ENCODE measurements around the gene SLCO3A1.

The SLCO3A1 gene

GRCh38 chr15:92143765-92144164 is 290.3 kb downstream of the SLCO3A1 start:
- DNase-seq: no peak

DNA sequence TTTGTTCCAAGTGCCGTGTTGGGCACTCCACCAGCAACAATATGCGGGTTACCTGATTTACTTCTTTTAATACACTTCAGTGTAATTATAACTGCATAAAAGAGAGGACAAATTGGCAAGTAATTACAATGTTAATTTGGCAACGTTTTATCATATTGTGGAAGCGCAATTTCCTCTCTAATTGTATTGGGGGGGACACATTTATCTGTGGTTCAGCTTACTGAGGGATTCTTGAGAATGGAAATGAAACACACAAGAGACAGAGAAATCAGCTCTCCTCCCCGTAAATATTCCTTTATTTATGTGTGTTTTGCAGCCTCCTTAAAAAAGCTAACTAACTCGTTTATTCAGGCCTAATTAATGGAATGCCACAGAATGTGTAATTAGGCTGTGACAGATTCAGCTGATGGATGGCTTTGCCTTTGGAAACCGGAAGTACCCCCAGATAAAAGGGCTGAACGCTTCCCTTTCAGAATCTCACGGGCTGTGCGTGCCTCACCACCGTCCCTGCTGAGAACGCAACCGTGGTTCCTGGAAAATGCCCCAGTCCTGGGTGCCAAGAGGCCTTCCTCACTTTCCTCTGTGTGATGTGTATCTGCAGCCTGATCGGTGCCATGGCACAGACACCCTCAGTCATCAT is 293.1 kb downstream of the SLCO3A1 start:
- DNase-seq: no peak

DNA sequence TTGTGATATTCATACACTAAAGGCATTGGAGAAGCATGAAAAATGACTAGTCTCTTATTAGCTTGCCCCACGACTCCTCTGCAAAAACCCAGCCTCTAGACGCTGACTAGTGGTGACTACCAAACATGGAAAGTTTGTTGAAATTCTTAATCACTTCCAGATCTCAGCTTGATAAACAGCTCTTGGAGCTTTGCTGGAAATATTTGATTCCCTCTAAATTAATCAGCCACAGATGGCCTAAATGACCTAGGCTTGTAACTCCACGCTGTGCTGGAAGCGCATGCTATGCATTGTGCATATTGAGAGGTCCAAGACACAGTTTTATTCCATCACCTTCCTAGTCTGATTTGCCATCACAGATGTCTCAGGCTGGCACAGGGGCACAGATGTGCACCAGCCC is 295.5 kb downstream of the SLCO3A1 start:
- DNase-seq: no peak

DNA sequence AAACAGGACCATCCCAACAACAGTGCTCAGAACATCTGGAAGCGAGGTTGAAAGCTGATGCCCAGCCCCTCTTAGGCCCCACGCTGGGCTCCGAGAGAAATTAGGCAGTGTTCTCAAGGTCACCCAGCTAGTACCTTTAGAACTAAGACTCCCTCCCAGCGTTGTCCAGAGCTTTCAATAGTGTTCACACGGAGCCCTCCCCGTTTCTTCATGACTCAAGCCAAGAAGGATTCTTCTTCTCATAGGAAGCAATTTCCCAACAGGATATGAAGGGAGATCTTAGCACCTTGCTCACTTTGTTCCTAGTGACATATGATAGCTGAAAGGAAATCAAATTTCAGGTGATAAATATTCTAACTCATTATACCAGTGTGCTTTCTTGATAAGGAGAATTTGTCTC is 296.0 kb downstream of the SLCO3A1 start:
- DNase-seq: no peak

GRCh38 chr15:92151168-92151567 is 297.7 kb downstream of the SLCO3A1 start:
- DNase-seq: no peak

- DNase-seq: no peak
These were observed 298.2 kb downstream of the SLCO3A1 start for GRCh38 chr15:92151741-92152140.

- no peak for DNase-seq
These were observed 299.5 kb downstream of the SLCO3A1 start for GRCh38 chr15:92152983-92153382.

DNA sequence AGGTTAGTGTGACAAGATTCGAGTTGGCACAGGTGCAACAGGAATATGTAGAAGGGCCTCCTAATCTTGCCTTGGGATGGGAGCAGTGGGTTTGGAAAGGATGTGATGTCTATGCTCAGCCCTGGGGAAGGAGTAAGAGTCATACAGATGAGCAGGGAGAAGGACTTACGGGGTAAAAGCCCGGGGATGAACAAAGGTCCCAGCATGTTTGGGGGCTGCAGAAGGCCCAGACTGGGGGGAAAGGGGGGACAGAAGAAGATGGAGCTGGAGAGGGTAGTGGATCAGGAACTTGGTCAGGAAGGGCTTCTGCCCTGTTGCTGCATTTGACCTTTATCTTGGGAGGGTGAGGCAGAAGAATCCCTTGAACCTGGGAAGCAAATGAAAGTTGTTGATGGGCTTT is 300.1 kb downstream of the SLCO3A1 start:
- no peak for DNase-seq

- no peak for DNase-seq
These were observed 302.4 kb downstream of the SLCO3A1 start for GRCh38 chr15:92155934-92156333.

GRCh38 chr15:92157666-92158298 is 304.3 kb downstream of the SLCO3A1 start:
- no peak for DNase-seq

DNA sequence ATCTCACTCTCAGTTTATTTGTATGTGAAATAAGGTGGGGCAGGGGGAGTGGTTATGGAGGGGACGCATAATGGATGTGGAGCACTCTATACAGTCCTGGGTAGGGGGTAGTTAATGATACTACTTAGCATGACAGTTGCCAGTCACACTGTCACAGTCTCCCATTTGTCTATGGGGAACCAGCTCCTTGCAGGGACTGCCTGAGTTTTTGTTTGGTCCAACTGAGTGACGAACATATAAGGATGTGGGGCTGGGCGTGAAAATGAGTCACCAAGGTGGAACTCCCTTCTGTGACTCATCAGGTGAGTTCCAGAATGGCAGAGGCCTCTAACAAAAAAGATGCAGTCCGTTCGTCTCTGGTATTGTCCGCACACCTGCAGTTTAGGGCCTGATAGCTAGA is 304.9 kb downstream of the SLCO3A1 start:
- DNase-seq: no peak

GRCh38 chr15:92159481-92159880 is 306.0 kb downstream of the SLCO3A1 start:
- no peak for DNase-seq

GRCh38 chr15:92159906-92160841 is 306.7 kb downstream of the SLCO3A1 start:
- no peak for DNase-seq

- no peak for DNase-seq
These were observed 307.6 kb downstream of the SLCO3A1 start for GRCh38 chr15:92161039-92161670.

DNA sequence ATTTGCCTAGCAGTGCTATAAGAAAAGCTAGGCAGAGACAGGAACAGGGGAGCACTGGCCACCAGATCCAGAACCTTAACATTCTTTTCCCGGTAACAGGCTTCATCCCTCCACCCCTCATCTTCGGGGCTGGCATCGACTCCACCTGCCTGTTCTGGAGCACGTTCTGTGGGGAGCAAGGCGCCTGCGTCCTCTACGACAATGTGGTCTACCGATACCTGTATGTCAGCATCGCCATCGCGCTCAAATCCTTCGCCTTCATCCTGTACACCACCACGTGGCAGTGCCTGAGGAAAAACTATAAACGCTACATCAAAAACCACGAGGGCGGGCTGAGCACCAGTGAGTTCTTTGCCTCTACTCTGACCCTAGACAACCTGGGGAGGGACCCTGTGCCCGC is 309.1 kb downstream of the SLCO3A1 start:
- DNase-seq: no peak

GRCh38 chr15:92163641-92164040 is 310.1 kb downstream of the SLCO3A1 start:
- DNase-seq: no peak

GRCh38 chr15:92164327-92165000 is 311.0 kb downstream of the SLCO3A1 start:
- no peak for DNase-seq

- DNase-seq: no peak
These were observed 311.5 kb downstream of the SLCO3A1 start for GRCh38 chr15:92165001-92165346.

DNA sequence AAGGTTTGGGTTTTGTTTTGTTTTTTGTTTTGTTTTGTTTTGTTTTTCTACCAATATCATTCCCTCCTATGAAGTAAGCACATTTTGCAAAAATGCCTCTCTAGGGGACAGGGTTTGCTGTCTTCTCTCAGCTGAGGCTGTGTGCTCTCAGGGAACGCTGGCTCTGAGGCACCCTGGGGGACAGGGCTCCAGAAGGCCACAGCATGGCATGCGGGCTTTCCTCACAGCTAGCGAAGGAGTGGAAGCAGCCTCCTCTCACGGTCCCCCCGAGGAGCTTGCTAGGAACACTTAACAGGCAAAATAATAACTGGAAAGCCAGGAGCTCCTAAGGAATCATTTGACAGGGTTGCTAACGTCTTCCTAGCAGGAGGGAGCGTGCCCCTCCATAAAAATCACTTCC is 312.5 kb downstream of the SLCO3A1 start:
- DNase-seq: no peak

DNA sequence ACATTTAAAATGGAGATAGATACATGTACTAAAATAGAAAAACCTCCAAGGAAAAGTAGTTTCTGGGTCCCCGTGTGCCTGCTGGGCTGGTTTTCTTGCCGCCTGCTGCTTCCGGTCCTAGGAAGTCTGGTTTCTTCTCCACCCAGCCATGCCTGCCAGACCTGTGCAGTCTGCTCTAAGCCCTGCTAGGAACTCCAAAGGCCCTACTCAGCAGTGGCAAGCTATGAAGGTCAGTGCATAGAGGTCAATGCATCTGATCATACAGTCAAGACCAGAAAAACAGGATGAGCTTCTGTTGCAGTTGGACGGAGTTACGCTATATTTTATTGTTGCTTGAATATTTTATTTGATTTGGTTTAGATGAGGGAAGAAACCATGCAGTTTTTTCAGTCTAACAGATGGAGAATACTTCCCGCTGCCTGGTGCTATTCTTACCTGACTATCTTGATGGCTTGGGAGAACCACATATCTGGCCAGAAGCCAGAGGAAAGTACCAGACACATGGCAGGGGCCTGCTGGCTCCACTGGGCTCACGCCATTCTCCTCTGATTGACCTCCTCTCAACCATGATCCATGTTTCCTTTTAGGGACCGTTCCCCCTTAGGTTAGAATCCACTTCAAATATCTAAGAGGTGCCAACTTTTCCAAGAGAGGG is 313.4 kb downstream of the SLCO3A1 start:
- DNase-seq: no peak

DNA sequence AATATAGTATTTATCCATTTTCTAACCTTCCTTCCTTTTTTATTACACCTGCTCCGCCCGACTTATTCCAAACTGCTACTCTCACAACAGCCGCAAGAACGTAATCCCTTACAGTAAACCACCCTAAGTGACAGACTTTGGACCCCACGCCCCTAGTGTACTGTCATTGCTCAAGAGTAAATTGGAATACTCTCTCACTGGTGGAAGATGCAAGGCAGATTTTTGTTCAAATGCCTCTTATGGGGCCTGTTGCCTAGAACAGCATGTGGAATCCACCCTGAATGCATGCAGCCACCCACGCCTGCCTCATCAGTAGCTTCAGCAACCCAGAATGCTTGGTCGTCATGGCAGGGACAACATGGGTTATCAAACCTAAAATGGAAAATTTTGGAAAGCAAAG is 313.9 kb downstream of the SLCO3A1 start:
- no peak for DNase-seq

GRCh38 chr15:92168066-92168683 is 314.7 kb downstream of the SLCO3A1 start:
- no peak for DNase-seq

Measured in HCEC 1CT (cell line).